ENCODE results near the gene SCIMP.
"Not testable (repeated sequence)": the region's sequence is repeated elsewhere in the genome, so short reads cannot be mapped to it uniquely, and the experiment has no call there.

SCIMP gene

DNA sequence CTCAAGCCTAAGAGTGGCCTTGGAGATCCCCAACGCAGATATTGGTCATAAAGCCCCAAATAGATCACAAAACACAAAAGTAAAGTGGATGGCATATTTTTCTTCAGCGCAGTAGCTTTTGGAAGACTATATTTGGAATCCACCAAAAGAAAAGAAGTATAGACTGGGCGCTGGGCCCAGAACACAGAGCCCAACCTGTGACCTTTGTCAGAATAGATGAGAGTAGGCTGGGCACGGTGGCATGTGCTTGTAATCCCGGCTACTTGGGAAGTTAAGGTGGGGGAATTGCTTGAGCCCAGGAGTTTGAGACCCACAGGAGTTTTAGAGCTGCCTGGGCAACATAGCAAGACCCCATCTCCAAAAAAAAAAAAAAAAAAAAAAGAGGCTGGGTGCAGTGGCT is 14.6 kb downstream of the SCIMP start:
- H3K36me3 ChIP-seq (ENCODE audit: low read depth), result no peaks in the 10 kb centered on the region
- TF ChIP-seq, protein P1, sequence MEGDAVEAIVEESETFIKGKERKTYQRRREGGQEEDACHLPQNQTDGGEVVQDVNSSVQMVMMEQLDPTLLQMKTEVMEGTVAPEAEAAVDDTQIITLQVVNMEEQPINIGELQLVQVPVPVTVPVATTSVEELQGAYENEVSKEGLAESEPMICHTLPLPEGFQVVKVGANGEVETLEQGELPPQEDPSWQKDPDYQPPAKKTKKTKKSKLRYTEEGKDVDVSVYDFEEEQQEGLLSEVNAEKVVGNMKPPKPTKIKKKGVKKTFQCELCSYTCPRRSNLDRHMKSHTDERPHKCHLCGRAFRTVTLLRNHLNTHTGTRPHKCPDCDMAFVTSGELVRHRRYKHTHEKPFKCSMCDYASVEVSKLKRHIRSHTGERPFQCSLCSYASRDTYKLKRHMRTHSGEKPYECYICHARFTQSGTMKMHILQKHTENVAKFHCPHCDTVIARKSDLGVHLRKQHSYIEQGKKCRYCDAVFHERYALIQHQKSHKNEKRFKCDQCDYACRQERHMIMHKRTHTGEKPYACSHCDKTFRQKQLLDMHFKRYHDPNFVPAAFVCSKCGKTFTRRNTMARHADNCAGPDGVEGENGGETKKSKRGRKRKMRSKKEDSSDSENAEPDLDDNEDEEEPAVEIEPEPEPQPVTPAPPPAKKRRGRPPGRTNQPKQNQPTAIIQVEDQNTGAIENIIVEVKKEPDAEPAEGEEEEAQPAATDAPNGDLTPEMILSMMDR (IDR thresholded peaks at IDR 0.05; ENCODE audit: poor library complexity, severe bottlenecking), result no peak
- no peak overlapping the region for H3K4me3 ChIP-seq (ENCODE audit: severe bottlenecking)
- DNase-seq (ENCODE audit: low spot score), result no peak
- no peaks in the 10 kb centered on the region for H3K27me3 ChIP-seq (ENCODE audit: insufficient read depth, poor library complexity, severe bottlenecking)
- no peak overlapping the region for H3K27ac ChIP-seq (ENCODE audit: poor library complexity, severe bottlenecking)
- H3K9me3 ChIP-seq (ENCODE audit: severe bottlenecking), result no peaks in the 10 kb centered on the region
- ATAC-seq (ENCODE audit: low read depth), result no peak
- no peaks in the 10 kb centered on the region for H3K4me1 ChIP-seq (ENCODE audit: insufficient read depth, poor library complexity, severe bottlenecking)

GRCh38 chr17:5219536-5219935 is 15.1 kb downstream of the SCIMP start:
- Histone ChIP-seq H3K27me3 (ENCODE audit: insufficient read depth, poor library complexity, severe bottlenecking) (no peaks in the 10 kb centered on the region), H3K27ac (ENCODE audit: poor library complexity, severe bottlenecking) (no peak overlapping the region), H3K9me3 (ENCODE audit: severe bottlenecking) (no peaks in the 10 kb centered on the region), H3K4me3 (ENCODE audit: severe bottlenecking) (no peak overlapping the region), H3K4me1 (ENCODE audit: insufficient read depth, poor library complexity, severe bottlenecking) (no peaks in the 10 kb centered on the region), H3K36me3 (ENCODE audit: low read depth) (no peaks in the 10 kb centered on the region)
- ATAC-seq (ENCODE audit: low read depth) (no peak), DNase-seq (ENCODE audit: low spot score) (no peak)
- TF ChIP-seq, protein P1 (IDR thresholded peaks at IDR 0.05; ENCODE audit: poor library complexity, severe bottlenecking), result no peak

DNA sequence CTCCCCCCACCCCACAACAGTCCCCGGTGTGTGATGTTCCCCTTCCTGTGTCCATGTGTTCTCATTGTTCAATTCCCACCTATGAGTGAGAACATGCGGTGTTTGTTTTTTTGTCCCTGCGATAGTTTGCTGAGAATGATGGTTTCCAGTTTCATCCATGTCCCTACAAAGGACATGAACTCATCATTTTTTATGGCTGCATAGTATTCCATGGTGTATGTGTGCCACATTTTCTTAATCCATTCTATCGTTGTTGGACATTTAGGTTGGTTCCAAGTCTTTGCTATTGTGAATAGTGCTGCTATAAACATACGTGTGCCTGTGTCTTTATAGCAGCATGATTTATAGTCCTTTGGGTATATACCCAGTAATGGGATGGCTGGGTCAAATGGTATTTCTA is 17.1 kb downstream of the SCIMP start:
- H3K9me3 ChIP-seq (ENCODE audit: severe bottlenecking); ATAC-seq (ENCODE audit: low read depth); H3K4me1 ChIP-seq (ENCODE audit: insufficient read depth, poor library complexity, severe bottlenecking); H3K4me3 ChIP-seq (ENCODE audit: severe bottlenecking); H3K27ac ChIP-seq (ENCODE audit: poor library complexity, severe bottlenecking); DNase-seq (ENCODE audit: low spot score); H3K27me3 ChIP-seq (ENCODE audit: insufficient read depth, poor library complexity, severe bottlenecking); H3K36me3 ChIP-seq (ENCODE audit: low read depth): not testable (repeated sequence)

- Histone ChIP-seq H3K36me3 (ENCODE audit: low read depth) (no peaks in the 10 kb centered on the region; the same call in 1 of the 2 replicates), H3K4me3 (ENCODE audit: severe bottlenecking) (no peak overlapping the region), H3K9me3 (ENCODE audit: severe bottlenecking) (no peaks in the 10 kb centered on the region), H3K27ac (ENCODE audit: poor library complexity, severe bottlenecking) (no peak overlapping the region), H3K4me1 (ENCODE audit: insufficient read depth, poor library complexity, severe bottlenecking) (no peaks in the 10 kb centered on the region), H3K27me3 (ENCODE audit: insufficient read depth, poor library complexity, severe bottlenecking) (no peaks in the 10 kb centered on the region)
- no peak for DNase-seq (ENCODE audit: low spot score)
- TF ChIP-seq, protein P1 (IDR thresholded peaks at IDR 0.05; ENCODE audit: poor library complexity, severe bottlenecking), result no peak
- ATAC-seq (ENCODE audit: low read depth), result no peak
These were observed 23.2 kb downstream of the SCIMP start for GRCh38 chr17:5211458-5211857.

DNA sequence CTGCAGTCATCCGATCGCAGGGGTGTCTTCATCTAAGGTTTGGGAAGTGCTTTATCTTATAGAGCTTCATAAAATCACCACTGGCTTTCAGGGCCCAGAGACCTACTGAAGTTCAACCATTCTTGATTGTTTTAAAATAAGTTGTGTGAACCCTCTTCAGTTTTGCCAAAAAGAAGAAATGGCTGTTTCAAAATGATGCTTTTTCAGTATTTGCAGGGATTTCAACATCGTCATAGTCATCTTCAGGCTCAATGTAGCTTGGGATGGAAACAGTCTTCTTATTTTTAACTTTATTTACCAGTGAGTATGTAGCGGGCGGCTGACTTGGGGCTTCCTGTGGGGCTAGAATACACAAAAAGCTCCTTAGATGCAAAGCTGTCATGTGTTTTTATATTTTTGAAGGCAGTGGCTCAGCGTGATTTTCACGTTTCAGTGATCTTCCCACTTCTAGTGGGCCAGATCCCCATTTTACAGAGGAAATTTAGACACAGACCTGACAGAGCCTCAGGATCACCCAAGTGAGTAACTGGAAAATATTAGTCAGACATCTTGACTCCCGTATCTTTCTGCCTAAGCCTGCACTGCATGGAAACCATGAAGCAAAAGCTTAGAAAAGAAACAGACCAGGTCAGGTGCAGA is 23.9 kb downstream of the SCIMP start:
- no peaks in the 10 kb centered on the region for H3K9me3 ChIP-seq (ENCODE audit: severe bottlenecking)
- TF ChIP-seq, protein P1 (IDR thresholded peaks at IDR 0.05; ENCODE audit: poor library complexity, severe bottlenecking), result no peak
- no peak overlapping the region for H3K4me3 ChIP-seq (ENCODE audit: severe bottlenecking)
- no peaks in the 10 kb centered on the region for H3K27me3 ChIP-seq (ENCODE audit: insufficient read depth, poor library complexity, severe bottlenecking)
- H3K4me1 ChIP-seq (ENCODE audit: insufficient read depth, poor library complexity, severe bottlenecking), result no peaks in the 10 kb centered on the region
- no peak overlapping the region for H3K27ac ChIP-seq (ENCODE audit: poor library complexity, severe bottlenecking)
- DNase-seq (ENCODE audit: low spot score), result no peak
- no peak for ATAC-seq (ENCODE audit: low read depth)
- H3K36me3 ChIP-seq (ENCODE audit: low read depth), result no peaks in the 10 kb centered on the region; the same call in 1 of the 2 replicates

All from RWPE2 (cell line).